ENCODE measurements around the gene RBMS1. TPM values are rescaled to one million over a fixed set of nuclear protein-coding genes. Genes with fewer than 3 reads are reported as not detected.

Gene RBMS1
- total and polyA plus RNA-seq, 2 experiments from 2014 or later, result 55.5 to 94.8 TPM

GRCh38 chr2:160339726-160340125, 153.9 kb downstream of the RBMS1 start:
- no peak overlapping the region for H3K4me3 ChIP-seq

More at GRCh38 chr2:160339726-160340125, 153.9 kb downstream of the RBMS1 start:
- Histone ChIP-seq H3K4me2 (no peak overlapping the region), H3F3A (replicated peaks; ENCODE audit: low read depth) (no peaks in the 10 kb centered on the region), H2AFZ (no peak overlapping the region), H3K4me1 (ENCODE audit: insufficient read depth) (no peaks in the 10 kb centered on the region), H3K36me3 (ENCODE audit: insufficient read depth) (no peaks in the 10 kb centered on the region), H3K9me2 (ENCODE audit: insufficient read depth) (no peaks in the 10 kb centered on the region), H3K27ac (ENCODE audit: low read depth) (no peak overlapping the region), H3K27me3 (ENCODE audit: insufficient read depth) (no peaks in the 10 kb centered on the region), H4K20me1 (replicated peaks; ENCODE audit: insufficient read depth) (peaks cover 2% of the 10 kb centered on the region), H3K79me2 (replicated peaks; ENCODE audit: insufficient read depth) (peaks cover 73% of the 10 kb centered on the region)
- no peak for DNase-seq (ENCODE audit: low spot score)
- Mint-ChIP-seq H3K4me1 (peaks cover 18% of the 10 kb centered on the region), H3K27ac (no peak overlapping the region), H3K4me3 (no peak overlapping the region), H3K27me3 (ENCODE audit: insufficient read depth, low read depth, poor library complexity) (no peaks in the 10 kb centered on the region), H3K9me3 (no peaks in the 10 kb centered on the region), H3K36me3 (ENCODE audit: low read depth) (no peaks in the 10 kb centered on the region)
- no peak for ATAC-seq
- TF ChIP-seq ZNF331 (CRISPR knock-in tag; IDR thresholded peaks at IDR 0.05; ENCODE audit: low read depth) (no peak), EZH2phosphoT487 (IDR thresholded peaks at IDR 0.05; ENCODE audit: unreplicated experiment) (no peak), ETS1 (IDR thresholded peaks at IDR 0.05) (no peak), POLR2AphosphoS5 (IDR thresholded peaks at IDR 0.05; ENCODE audit: low read depth) (no peak), REST (IDR thresholded peaks at IDR 0.05; ENCODE audit: unreplicated experiment) (no peak), ZNF114 (CRISPR knock-in tag; IDR thresholded peaks at IDR 0.05) (no peak), CREB1 (CRISPR knock-in tag; IDR thresholded peaks at IDR 0.05; ENCODE audit: low read depth) (no peak), ZNF462 (CRISPR knock-in tag; IDR thresholded peaks at IDR 0.05) (no peak), STAT1 (IDR thresholded peaks at IDR 0.05; ENCODE audit: unreplicated experiment) (no peak), EZH2 (IDR thresholded peaks at IDR 0.05; ENCODE audit: low read depth, unreplicated experiment) (no peak), NANOG (IDR thresholded peaks at IDR 0.05; ENCODE audit: borderline replicate concordance) (no peak), CTCF (conservative IDR thresholded peaks at IDR 0.05; ENCODE audit: low read depth in 2 of 2) (no peak), JUNB (IDR thresholded peaks at IDR 0.05; ENCODE audit: unreplicated experiment) (no peak)

Measured in GM23338 (cell line).